DND-41 (cell line): Measurements from ENCODE around the gene NTMT1.
A peak's percentile ranks its signal among the peaks of the same experiment; 100 is the strongest.

ENCODE experiments used
- ATAC-seq: fragments of 200-7000 bp; cut with Tn5 transposase; 3 replicates; pipeline ENCODE4 v1.9.1; 2021; ENCODE audit warnings: low read depth; ENCODE audit not compliant: insufficient read depth
- DNase-seq: peaks from one replicate; pipeline ENCODE4 v3.0.0-alpha.2; 2020
- H2AFZ ChIP-seq: 2 replicates; pipeline ENCODE4 v1.6.0; 2012; ENCODE audit warnings: low read depth, low read length
- H3K27ac ChIP-seq: 2 replicates; pipeline ENCODE4 v1.5.1; 2012; ENCODE audit warnings: low read length, inconsistent platforms
- H3K27me3 ChIP-seq: fragments of 200-600 bp; sonication (generic); 2 replicates; pipeline ENCODE4 v1.6.0; 2012; ENCODE audit warnings: low read length, mild to moderate bottlenecking, inconsistent platforms; ENCODE audit not compliant: insufficient read depth, poor library complexity
- H3K36me3 ChIP-seq: 2 replicates; pipeline ENCODE4 v1.5.1; 2012; ENCODE audit warnings: low read length, inconsistent platforms; ENCODE audit not compliant: insufficient read depth
- H3K4me1 ChIP-seq: 2 replicates; pipeline ENCODE4 v1.5.1; 2012; ENCODE audit warnings: mild to moderate bottlenecking, low read length; ENCODE audit not compliant: insufficient read depth
- H3K4me2 ChIP-seq: 2 replicates; pipeline ENCODE4 v1.6.0; 2012; ENCODE audit warnings: mild to moderate bottlenecking, moderate library complexity, low read length, inconsistent platforms; ENCODE audit not compliant: insufficient read depth
- H3K4me3 ChIP-seq, 2 experiments: fragments of 200-600 bp in 1 of 2; shearing (Covaris generic) in 1 of 2; 2 replicates each; pipeline ENCODE4 v1.5.1; 2012 to 2016; ENCODE audit warnings: inconsistent platforms in 2 of 2, low read length in 2 of 2, mild to moderate bottlenecking in 2 of 2, low read depth in 1 of 2, moderate library complexity in 1 of 2
- H3K79me2 ChIP-seq: 2 replicates; pipeline ENCODE4 v1.6.0; 2012; ENCODE audit warnings: low read length, inconsistent platforms; ENCODE audit not compliant: insufficient read depth
- H3K9ac ChIP-seq: 2 replicates; pipeline ENCODE4 v1.6.0; 2012; ENCODE audit warnings: low read depth, mild to moderate bottlenecking, inconsistent platforms, low read length, moderate library complexity
- H3K9me3 ChIP-seq: 2 replicates; pipeline ENCODE4 v1.5.1; 2012; ENCODE audit warnings: low read length, moderate library complexity, mild to moderate bottlenecking, inconsistent platforms; ENCODE audit not compliant: insufficient read depth, severe bottlenecking
- H4K20me1 ChIP-seq: 2 replicates; pipeline ENCODE4 v1.6.0; 2012; ENCODE audit warnings: low read length; ENCODE audit not compliant: insufficient read depth
- CTCF ChIP-seq: IDR thresholded peaks from 2 replicates; pipeline ENCODE4 v1.5.1; 2012; ENCODE audit warnings: borderline replicate concordance, low read length, moderate library complexity, mild to moderate bottlenecking; ENCODE audit not compliant: poor library complexity, severe bottlenecking; ENCODE audit errors: extremely low read depth
- EZH2 ChIP-seq: IDR thresholded peaks from 3 replicates; pipeline ENCODE4 v1.6.1; 2012; ENCODE audit warnings: borderline replicate concordance, low read depth, mild to moderate bottlenecking, moderate library complexity, low read length, inconsistent platforms; ENCODE audit not compliant: severe bottlenecking

NTMT1 gene

GRCh38 chr9:129640871-129641749, 15.1 kb downstream of the NTMT1 start:
- Histone ChIP-seq H3K9ac (peak overlapping the region; percentile 85), H4K20me1 (peaks cover 45% of the 10 kb centered on the region), H2AFZ (peak overlapping the region; percentile 91), H3K4me2 (peak overlapping the region; percentile 97), H3K36me3 (peaks cover 33% of the 10 kb centered on the region), H3K79me2 (peaks cover 33% of the 10 kb centered on the region), H3K27ac (peak overlapping the region; percentile 78), H3K9me3 (no peaks in the 10 kb centered on the region), H3K4me1 (peaks cover 32% of the 10 kb centered on the region), H3K27me3 (no peaks in the 10 kb centered on the region), H3K4me3 (peak overlapping the region; percentile 98 to 99)
- no peak for TF ChIP-seq CTCF
- no peak for TF ChIP-seq EZH2
- ATAC-seq (no peak; the same call in 2 of the 3 replicates), DNase-seq (no peak)

GRCh38 chr9:129641750-129642585, 16.0 kb downstream of the NTMT1 start, which contains the start of gene ASB6:
Gene ASB6 (minus strand): TSS chr9:129642151. CDS start chr9:129641999, 152 bp downstream.
- H3K9me3 ChIP-seq, result no peaks in the 10 kb centered on the region
- peaks cover 32% of the 10 kb centered on the region for H3K4me1 ChIP-seq
- ATAC-seq (peak; percentile 84), DNase-seq (peak; percentile 81)
- peak; percentile 91 for TF ChIP-seq CTCF
- TF ChIP-seq EZH2, result no peak
- H3K27me3 ChIP-seq, result no peaks in the 10 kb centered on the region
- H3K27ac ChIP-seq, result peak within 1 kb of the TSS; percentile 78
- peaks cover 33% of the 10 kb centered on the region for H3K79me2 ChIP-seq
- peak within 1 kb of the TSS; percentile 97 for H3K4me2 ChIP-seq
- peak within 1 kb of the TSS; percentile 85 for H3K9ac ChIP-seq
- peak within 1 kb of the TSS; percentile 91 for H2AFZ ChIP-seq
- peaks cover 45% of the 10 kb centered on the region for H4K20me1 ChIP-seq
- H3K36me3 ChIP-seq, result peaks cover 28% of the 10 kb centered on the region
- H3K4me3 ChIP-seq, result peak within 1 kb of the TSS; percentile 98 to 99

GRCh38 chr9:129643706-129644105, 17.7 kb downstream of the NTMT1 start:
- no peaks in the 10 kb centered on the region for H3K9me3 ChIP-seq

More at GRCh38 chr9:129643706-129644105, 17.7 kb downstream of the NTMT1 start:
- no peaks in the 10 kb centered on the region for H3K27me3 ChIP-seq
- no peak overlapping the region for H3K9ac ChIP-seq
- H3K27ac ChIP-seq, result no peak overlapping the region
- peaks cover 30% of the 10 kb centered on the region for H3K79me2 ChIP-seq
- H4K20me1 ChIP-seq, result peaks cover 29% of the 10 kb centered on the region
- H3K4me3 ChIP-seq, result no peak overlapping the region
- no peak for TF ChIP-seq EZH2
- TF ChIP-seq CTCF, result no peak
- DNase-seq (no peak), ATAC-seq (no peak)
- peaks cover 11% of the 10 kb centered on the region for H3K36me3 ChIP-seq
- H2AFZ ChIP-seq, result no peak overlapping the region
- peaks cover 32% of the 10 kb centered on the region for H3K4me1 ChIP-seq
- no peak overlapping the region for H3K4me2 ChIP-seq
